ENCODE data around the gene NDRG2.
A peak's percentile ranks its signal among the peaks of the same experiment; 100 is the strongest.
"Not testable (repeated sequence)": the region's sequence is repeated elsewhere in the genome, so short reads cannot be mapped to it uniquely, and the experiment has no call there.

The NDRG2 gene

GRCh38 chr14:20996521-20996920, 28.3 kb downstream of the NDRG2 start:
- no peaks in the 10 kb centered on the region for H3K9me3 ChIP-seq (ENCODE audit: severe bottlenecking)
- DNase-seq = no peak
- H3K4me3 ChIP-seq (ENCODE audit: low read depth, low read length) = no peak overlapping the region
- H3K36me3 ChIP-seq = peaks cover 58% of the 10 kb centered on the region
- no peak for TF ChIP-seq CTCF (IDR thresholded peaks at IDR 0.05; ENCODE audit: low read depth, low read length)
- H3K27ac ChIP-seq = no peak overlapping the region
- H3K27me3 ChIP-seq (ENCODE audit: insufficient read depth, low read depth, severe bottlenecking) = no peaks in the 10 kb centered on the region

DNA sequence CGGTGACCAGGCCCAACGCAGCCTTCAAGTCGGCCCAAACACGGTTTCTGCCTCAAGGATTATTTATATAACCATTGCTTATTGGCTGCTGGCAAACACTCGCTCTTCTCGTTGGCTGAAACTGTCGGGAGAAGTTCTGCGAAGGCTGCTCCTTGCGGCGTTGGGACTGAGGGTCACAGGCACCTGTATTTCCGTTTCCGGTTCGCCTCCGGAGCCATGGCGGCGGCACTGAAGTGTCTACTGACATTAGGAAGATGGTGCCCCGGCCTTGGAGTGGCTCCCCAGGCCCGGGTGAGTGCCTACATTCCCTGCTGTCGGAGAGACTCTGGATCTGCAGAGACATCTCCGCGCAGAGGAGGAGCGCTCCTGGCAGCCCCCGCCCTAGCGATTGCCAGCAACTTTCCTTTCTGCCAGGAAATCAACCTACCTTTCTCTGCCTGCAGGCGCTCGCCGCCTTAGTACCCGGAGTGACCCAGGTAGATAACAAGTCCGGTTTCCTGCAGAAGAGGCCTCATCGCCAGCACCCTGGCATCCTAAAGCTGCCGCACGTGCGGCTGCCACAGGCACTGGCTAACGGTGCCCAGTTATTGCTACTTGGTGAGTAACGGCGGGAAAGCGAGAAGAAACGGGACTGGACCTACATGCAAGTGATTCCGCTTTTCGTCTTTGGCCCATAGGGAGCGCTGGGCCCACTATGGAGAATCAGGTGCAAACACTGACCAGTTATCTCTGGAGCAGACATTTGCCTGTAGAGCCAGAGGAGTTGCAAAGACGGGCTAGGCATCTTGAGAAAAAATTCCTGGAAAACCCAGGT, 34.9 kb downstream of the NDRG2 start, which contains the start of gene METTL17:
TSS of gene METTL17 (plus strand) at position 194 of the 814 bp plus-strand sequence. CDS start at position 217, 23 bp downstream.
- peak; percentile 64 for TF ChIP-seq CTCF (IDR thresholded peaks at IDR 0.05; ENCODE audit: low read depth, low read length)
- H3K36me3 ChIP-seq = peaks cover 39% of the 10 kb centered on the region

DNA sequence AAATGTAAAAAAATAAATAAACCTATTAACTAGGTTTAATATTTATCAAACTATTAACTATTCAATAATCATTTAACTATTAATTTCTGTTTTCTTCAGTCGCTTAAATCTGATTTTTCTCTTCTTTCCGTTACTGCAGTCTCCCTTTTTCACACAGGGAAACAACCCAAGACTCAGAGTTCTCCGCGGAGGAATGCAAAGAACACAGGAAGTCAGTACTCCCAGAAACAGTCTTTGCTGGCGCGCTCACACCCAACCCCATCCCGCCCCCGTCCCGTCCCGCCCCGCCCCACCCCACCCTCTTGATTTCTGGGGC, 35.4 kb downstream of the NDRG2 start:
- peaks cover 33% of the 10 kb centered on the region for H3K36me3 ChIP-seq
- H3K27me3 ChIP-seq (ENCODE audit: insufficient read depth, low read depth, severe bottlenecking) = no peaks in the 10 kb centered on the region
- peaks cover 3% of the 10 kb centered on the region for H3K9me3 ChIP-seq (ENCODE audit: severe bottlenecking)
- peak overlapping the region; percentile 85 for H3K4me3 ChIP-seq (ENCODE audit: low read depth, low read length)
- no peak for TF ChIP-seq CTCF (IDR thresholded peaks at IDR 0.05; ENCODE audit: low read depth, low read length)
- no peak for DNase-seq
- H3K27ac ChIP-seq = no peak overlapping the region

More for the DNA sequence above, 34.9 kb downstream of the NDRG2 start, which contains the start of gene METTL17:
- Histone ChIP-seq H3K27ac (peak within 1 kb of the TSS; percentile 79), H3K9me3 (ENCODE audit: severe bottlenecking) (peaks cover 3% of the 10 kb centered on the region), H3K4me3 (ENCODE audit: low read depth, low read length) (peak within 1 kb of the TSS; percentile 85), H3K27me3 (ENCODE audit: insufficient read depth, low read depth, severe bottlenecking) (no peaks in the 10 kb centered on the region)
- peak; percentile 94 for DNase-seq

GRCh38 chr14:20988717-20989470, 36.0 kb downstream of the NDRG2 start:
- peak overlapping the region; percentile 85 for H3K4me3 ChIP-seq (ENCODE audit: low read depth, low read length)
- no peaks in the 10 kb centered on the region for H3K27me3 ChIP-seq (ENCODE audit: insufficient read depth, low read depth, severe bottlenecking)
- no peak for DNase-seq
- no peak overlapping the region for H3K27ac ChIP-seq
- no peak for TF ChIP-seq CTCF (IDR thresholded peaks at IDR 0.05; ENCODE audit: low read depth, low read length)
- peaks cover 3% of the 10 kb centered on the region for H3K9me3 ChIP-seq (ENCODE audit: severe bottlenecking)
- peaks cover 28% of the 10 kb centered on the region for H3K36me3 ChIP-seq

- no peak overlapping the region for H3K27ac ChIP-seq
- DNase-seq = no peak
- peaks cover 3% of the 10 kb centered on the region for H3K9me3 ChIP-seq (ENCODE audit: severe bottlenecking)
- no peak for TF ChIP-seq CTCF (IDR thresholded peaks at IDR 0.05; ENCODE audit: low read depth, low read length)
- no peaks in the 10 kb centered on the region for H3K27me3 ChIP-seq (ENCODE audit: insufficient read depth, low read depth, severe bottlenecking)
- peaks cover 7% of the 10 kb centered on the region for H3K36me3 ChIP-seq
- no peak overlapping the region for H3K4me3 ChIP-seq (ENCODE audit: low read depth, low read length)
Observed at GRCh38 chr14:20986811-20987210, 38.0 kb downstream of the NDRG2 start.

DNA sequence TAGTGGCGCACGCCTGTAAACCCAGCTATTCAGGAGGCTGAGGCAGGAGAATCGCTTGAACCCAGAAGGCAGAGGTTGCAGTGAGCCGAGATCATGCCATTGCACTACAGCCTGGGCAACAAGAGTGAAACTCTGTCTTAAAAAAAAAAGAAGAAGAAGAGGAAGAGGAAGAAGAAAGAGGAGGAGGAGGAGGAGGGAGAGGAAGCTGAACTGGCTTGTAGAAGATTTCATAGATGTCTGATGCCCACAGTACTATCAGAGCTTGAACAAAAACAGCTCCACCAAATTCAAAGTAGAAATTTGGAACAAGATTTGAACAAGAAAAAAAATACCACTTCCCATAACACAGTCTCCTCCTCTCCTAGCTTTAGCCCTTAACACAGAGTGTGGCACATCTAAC, 39.2 kb downstream of the NDRG2 start:
- not testable (repeated sequence) for H3K27ac ChIP-seq, DNase-seq

More for the DNA sequence above, 39.2 kb downstream of the NDRG2 start:
- not testable (repeated sequence) for H3K9me3 ChIP-seq (ENCODE audit: severe bottlenecking); H3K36me3 ChIP-seq; H3K27me3 ChIP-seq (ENCODE audit: insufficient read depth, low read depth, severe bottlenecking); H3K4me3 ChIP-seq (ENCODE audit: low read depth, low read length)

All from WERI-Rb-1 (cell line).